H1 (cell line): ENCODE measurements around the gene RALGAPA1. TPM values are rescaled to one million over a fixed set of nuclear protein-coding genes. Genes with fewer than 3 reads are reported as not detected.
"Not testable (repeated sequence)": the region's sequence is repeated elsewhere in the genome, so short reads cannot be mapped to it uniquely, and the experiment has no call there.

Experiments
- CTCF ChIA-PET: fragments of 300-600 bp; sonication (Branson Sonifier 250); formaldehyde crosslinking; loops from one replicate; lab custom pipeline; 2021; ENCODE audit not compliant: partially characterized antibody; lab: Charles Lee
- POLR2A ChIA-PET: fragments of 300-600 bp; sonication (Branson Sonifier 250); formaldehyde crosslinking; loops from one replicate; lab custom pipeline; 2021; ENCODE audit warnings: inconsistent platforms; ENCODE audit not compliant: partially characterized antibody; lab: Charles Lee
- DNase-seq, 2 experiments: peaks; one replicate each; pipeline versions ENCODE4 v3.0.0 to v3.0.0-alpha.2; 2010 to 2022; ENCODE audit warnings: low spot score in 2 of 2, low read depth in 1 of 2, mixed read lengths in 1 of 2
- FAIRE-seq: peaks from 2 replicates; lab custom pipeline; 2011; peaks lifted over from hg19 to GRCh38; lab: Jason Lieb, UNC
- H2AFZ ChIP-seq: 2 replicates; pipeline ENCODE4 v1.8.1; 2012; ENCODE audit warnings: low read length, inconsistent platforms
- H2AK5ac ChIP-seq: 2 replicates; pipeline ENCODE4 v1.6.1; 2013; ENCODE audit warnings: low read depth, low read length
- H2BK120ac ChIP-seq: replicated peaks from 2 replicates; pipeline ENCODE3; 2013; ENCODE audit warnings: low read depth, low read length, inconsistent platforms
- H2BK12ac ChIP-seq: 2 replicates; pipeline ENCODE4 v1.6.1; 2013; ENCODE audit warnings: low read depth, low read length
- H2BK15ac ChIP-seq: 2 replicates; pipeline ENCODE4 v1.6.1; 2013; ENCODE audit warnings: low read length
- H2BK20ac ChIP-seq: 2 replicates; pipeline ENCODE4 v1.6.1; 2013; ENCODE audit warnings: low read length
- H2BK5ac ChIP-seq: 2 replicates; pipeline ENCODE4 v1.6.1; 2013; ENCODE audit warnings: low read depth, low read length
- H3K14ac ChIP-seq: 2 replicates; pipeline ENCODE4 v1.6.1; 2013; ENCODE audit warnings: inconsistent platforms; ENCODE audit not compliant: insufficient read length
- H3K18ac ChIP-seq: 2 replicates; pipeline ENCODE4 v1.6.1; 2013; ENCODE audit warnings: low read length; ENCODE audit errors: extremely low read depth
- H3K23ac ChIP-seq: 2 replicates; pipeline ENCODE4 v1.6.1; 2013; ENCODE audit warnings: inconsistent platforms; ENCODE audit not compliant: insufficient read length
- H3K23me2 ChIP-seq: 2 replicates; pipeline ENCODE4 v1.6.1; 2013; ENCODE audit warnings: low read depth, low read length
- H3K27ac ChIP-seq: 2 replicates; pipeline ENCODE4 v1.6.1; 2011; ENCODE audit warnings: low read depth, low read length, inconsistent platforms
- H3K27me3 ChIP-seq, 4 experiments: replicated peaks in 1 of 4; 1 replicate in 1 of 4; 2 replicates in 3 of 4; pipeline versions ENCODE4 v1.6.1 to v1.8.1; 2011 to 2013; ENCODE audit warnings: low read length in 3 of 4, mild to moderate bottlenecking in 3 of 4, inconsistent platforms in 2 of 4, mixed read lengths in 2 of 4, moderate library complexity in 1 of 4; ENCODE audit not compliant: control insufficient read depth in 3 of 4, insufficient read depth in 3 of 4; ENCODE audit errors: extremely low read depth in 1 of 4
- H3K36me3 ChIP-seq, 4 experiments: 2 replicates each; pipeline versions ENCODE4 v1.6.1 to v1.8.1; 2011 to 2013; ENCODE audit warnings: mild to moderate bottlenecking in 4 of 4, low read length in 3 of 4, moderate library complexity in 2 of 4, control low read depth in 1 of 4, inconsistent platforms in 1 of 4; ENCODE audit not compliant: insufficient read depth in 4 of 4, control insufficient read depth in 2 of 4
- H3K4ac ChIP-seq: replicated peaks from 2 replicates; pipeline ENCODE3; 2013; ENCODE audit warnings: low read length, low read depth, mixed read lengths, inconsistent platforms; ENCODE audit not compliant: insufficient read length
- H3K4me1 ChIP-seq, 4 experiments: replicated peaks in 1 of 4; 1 replicate in 1 of 4; 2 replicates in 3 of 4; pipeline versions ENCODE4 v1.6.1 to v1.8.1; 2011 to 2013; ENCODE audit warnings: low read length in 3 of 4, inconsistent platforms in 2 of 4, mixed read lengths in 1 of 4; ENCODE audit not compliant: insufficient read depth in 4 of 4, control insufficient read depth in 3 of 4
- H3K4me2 ChIP-seq, 2 experiments: 2 replicates each; pipeline versions ENCODE4 v1.6.1 to v1.8.1; 2011 to 2013; ENCODE audit warnings: low read depth in 2 of 2, low read length in 2 of 2, control low read depth in 1 of 2, inconsistent platforms in 1 of 2, mild to moderate bottlenecking in 1 of 2; ENCODE audit not compliant: insufficient read depth in 1 of 2
- H3K4me3 ChIP-seq, 4 experiments: fragments of 200-600, 300-600 bp in 1 of 4; sonication (generic), shearing (Covaris generic), sonication (Bioruptor Twin) in 1 of 4; 2 replicates each; pipeline versions ENCODE4 v1.5.1 to v1.8.1; 2011 to 2016; ENCODE audit warnings: low read length in 4 of 4, low read depth in 3 of 4, control low read depth in 2 of 4, inconsistent platforms in 2 of 4, mild to moderate bottlenecking in 2 of 4, mixed read lengths in 1 of 4, moderate library complexity in 1 of 4; ENCODE audit not compliant: insufficient read depth in 2 of 4; ENCODE audit errors: extremely low read depth in 1 of 4
- H3K56ac ChIP-seq: replicated peaks from 2 replicates; pipeline ENCODE3; 2013; ENCODE audit warnings: low read depth, mild to moderate bottlenecking, mixed read lengths, low read length, inconsistent platforms; ENCODE audit not compliant: insufficient read length
- H3K79me1 ChIP-seq: 2 replicates; pipeline ENCODE4 v1.6.1; 2013; ENCODE audit warnings: low read depth, low read length, control low read depth
- H3K79me2 ChIP-seq, 2 experiments: 2 replicates each; pipeline versions ENCODE4 v1.6.1 to v1.8.1; 2012 to 2013; ENCODE audit warnings: low read length in 2 of 2, mild to moderate bottlenecking in 2 of 2, inconsistent platforms in 1 of 2; ENCODE audit not compliant: insufficient read depth in 2 of 2, control insufficient read depth in 1 of 2
- H3K9ac ChIP-seq, 4 experiments: replicated peaks in 1 of 4; 1 replicate in 1 of 4; 2 replicates in 3 of 4; pipeline versions ENCODE4 v1.6.1 to v1.8.1; 2011 to 2013; ENCODE audit warnings: low read depth in 3 of 4, low read length in 3 of 4, control low read depth in 2 of 4, mild to moderate bottlenecking in 2 of 4, moderate library complexity in 2 of 4, inconsistent platforms in 1 of 4; ENCODE audit errors: extremely low read depth in 1 of 4
- H3K9me3 ChIP-seq, 2 experiments: 2 replicates each; pipeline versions ENCODE4 v1.6.1 to v1.8.1; 2012 to 2013; ENCODE audit warnings: mild to moderate bottlenecking in 2 of 2, moderate library complexity in 2 of 2, control low read depth in 1 of 2, inconsistent platforms in 1 of 2, low read depth in 1 of 2, low read length in 1 of 2, mixed read lengths in 1 of 2; ENCODE audit not compliant: insufficient read depth in 2 of 2
- H4K20me1 ChIP-seq, 2 experiments: replicated peaks in 1 of 2; 2 replicates each; pipeline versions ENCODE3 to v1.8.1; 2011 to 2013; ENCODE audit warnings: inconsistent platforms in 2 of 2, low read length in 2 of 2, mild to moderate bottlenecking in 1 of 2; ENCODE audit not compliant: insufficient read depth in 2 of 2, control insufficient read depth in 1 of 2
- H4K5ac ChIP-seq: 2 replicates; pipeline ENCODE4 v1.6.1; 2013; ENCODE audit warnings: low read length, low read depth, mixed read lengths, inconsistent platforms; ENCODE audit not compliant: insufficient read length
- H4K8ac ChIP-seq: 2 replicates; pipeline ENCODE4 v1.8.0; 2013; ENCODE audit warnings: mild to moderate bottlenecking, moderate library complexity, low read length, inconsistent platforms; ENCODE audit not compliant: insufficient read depth; ENCODE audit errors: extremely low read depth
- H4K91ac ChIP-seq: replicated peaks from 2 replicates; pipeline ENCODE3; 2013; ENCODE audit warnings: low read length, mixed read lengths, inconsistent platforms; ENCODE audit not compliant: insufficient read length
- WGBS, 2 experiments: shearing (Covaris generic) in 1 of 2; methylation state at CpG; one replicate each; pipeline versions ENCODE4 v1.1.6 to v1.1.7; 2013 to 2015; ENCODE audit warnings: low lambda C conversion rate in 2 of 2, mixed read lengths in 2 of 2, inconsistent platforms in 1 of 2, low coverage in 1 of 2, missing lambda C conversion rate in 1 of 2; ENCODE audit not compliant: insufficient replicate concordance in 2 of 2, insufficient coverage in 1 of 2, insufficient read length in 1 of 2; ENCODE audit errors: extremely low coverage in 1 of 2, missing lambda C conversion rate in 1 of 2; 5-methylcytosine and 5-hydroxymethylcytosine counted together
- polyA plus RNA-seq, 7 experiments: library from polyadenylated mRNA; depleted of rRNA in 3 of 7; stranded (reverse) in 5 of 7; unstranded in 2 of 7; fragments of >200 nt in 5 of 7; fragments of 200-250 nt in 2 of 7; gene quantifications; 1 replicate in 5 of 7; 2 replicates in 1 of 7; 4 replicates in 1 of 7; pipeline versions ENCODE4 v1.2.1 to v1.2.3, GENCODE V29; 2011 to 2013; ENCODE audit warnings: missing spikeins in 2 of 7, mixed read lengths in 2 of 7
- total RNA-seq: library from RNA; stranded (reverse); fragmentation: NEBNext Ultra II Directional; extraction: Animal tissue kit (Norgen Biotek cat#: 25700); gene quantifications from 2 replicates; pipeline ENCODE4 v1.2.1, GENCODE V29; 2021

The RALGAPA1 gene
- total and polyA plus RNA-seq, 2 of the 8 experiments (the other 6 are each of a cell fraction or from before 2014, with no cell fraction given) = 4.2 to 26.7 TPM

- H3K9ac ChIP-seq, H2BK5ac ChIP-seq, H4K20me1 ChIP-seq, H2BK12ac ChIP-seq, H3K18ac ChIP-seq, H3K4ac ChIP-seq, DNase-seq, H2BK15ac ChIP-seq, H3K23me2 ChIP-seq, H3K27me3 ChIP-seq, H3K79me2 ChIP-seq, H2AK5ac ChIP-seq, H3K36me3 ChIP-seq, H3K79me1 ChIP-seq, H2BK120ac ChIP-seq, H4K91ac ChIP-seq, H3K4me3 ChIP-seq, H3K4me1 ChIP-seq, H3K23ac ChIP-seq, H4K5ac ChIP-seq, H3K9me3 ChIP-seq, H2BK20ac ChIP-seq, H4K8ac ChIP-seq, POLR2A ChIA-PET, H2AFZ ChIP-seq, H3K27ac ChIP-seq, FAIRE-seq, H3K4me2 ChIP-seq, H3K14ac ChIP-seq, H3K56ac ChIP-seq: not testable (repeated sequence)
- WGBS, 2 experiments = 95% methylated on average over 2 of the region's 2 CpGs; no CpG with 5 or more reads in 1 of the 2 experiments
- CTCF ChIA-PET = interaction anchor here (1.4 kb wide), 1 partner anchor 20 kb away, joined by 3 read pairs; no protein-coding TSS in a partner anchor
Measured at GRCh38 chr14:35842245-35842644, 33.1 kb upstream of the RALGAPA1 start.

GRCh38 chr14:35841704-35842103 is 32.6 kb upstream of the RALGAPA1 start:
- POLR2A ChIA-PET, H3K79me1 ChIP-seq, DNase-seq, H3K9ac ChIP-seq, H3K4ac ChIP-seq, H4K91ac ChIP-seq, H3K18ac ChIP-seq, H3K4me2 ChIP-seq, H2BK20ac ChIP-seq, H3K4me1 ChIP-seq, H2BK5ac ChIP-seq, H4K5ac ChIP-seq, H3K4me3 ChIP-seq, H2BK15ac ChIP-seq, H3K79me2 ChIP-seq, H2AK5ac ChIP-seq, H3K23me2 ChIP-seq, H3K14ac ChIP-seq, H4K20me1 ChIP-seq, H3K27ac ChIP-seq, H3K36me3 ChIP-seq, H4K8ac ChIP-seq, H3K23ac ChIP-seq, H3K9me3 ChIP-seq, H2BK12ac ChIP-seq, FAIRE-seq, H3K27me3 ChIP-seq, H2AFZ ChIP-seq, H2BK120ac ChIP-seq, H3K56ac ChIP-seq: not testable (repeated sequence)
- CTCF ChIA-PET = interaction anchor here (1.4 kb wide), 1 partner anchor 20 kb away, joined by 3 read pairs; no protein-coding TSS in a partner anchor
- 88% methylated on average over 2 of the region's 2 CpGs; no CpG with 5 or more reads in 1 of the 2 experiments for WGBS, 2 experiments
